SIG-M5 treated with dmso at 0.1 percent for 504 hours (cell line): ENCODE data around the gene DNASE1L3.
A peak's percentile ranks its signal among the peaks of the same experiment; 100 is the strongest.

ENCODE experiments used
- DNase-seq: peaks from one replicate; lab custom pipeline; 2025; ENCODE audit not compliant: unreplicated experiment; lab: John Stamatoyannopoulos, UW

DNASE1L3 gene

DNA sequence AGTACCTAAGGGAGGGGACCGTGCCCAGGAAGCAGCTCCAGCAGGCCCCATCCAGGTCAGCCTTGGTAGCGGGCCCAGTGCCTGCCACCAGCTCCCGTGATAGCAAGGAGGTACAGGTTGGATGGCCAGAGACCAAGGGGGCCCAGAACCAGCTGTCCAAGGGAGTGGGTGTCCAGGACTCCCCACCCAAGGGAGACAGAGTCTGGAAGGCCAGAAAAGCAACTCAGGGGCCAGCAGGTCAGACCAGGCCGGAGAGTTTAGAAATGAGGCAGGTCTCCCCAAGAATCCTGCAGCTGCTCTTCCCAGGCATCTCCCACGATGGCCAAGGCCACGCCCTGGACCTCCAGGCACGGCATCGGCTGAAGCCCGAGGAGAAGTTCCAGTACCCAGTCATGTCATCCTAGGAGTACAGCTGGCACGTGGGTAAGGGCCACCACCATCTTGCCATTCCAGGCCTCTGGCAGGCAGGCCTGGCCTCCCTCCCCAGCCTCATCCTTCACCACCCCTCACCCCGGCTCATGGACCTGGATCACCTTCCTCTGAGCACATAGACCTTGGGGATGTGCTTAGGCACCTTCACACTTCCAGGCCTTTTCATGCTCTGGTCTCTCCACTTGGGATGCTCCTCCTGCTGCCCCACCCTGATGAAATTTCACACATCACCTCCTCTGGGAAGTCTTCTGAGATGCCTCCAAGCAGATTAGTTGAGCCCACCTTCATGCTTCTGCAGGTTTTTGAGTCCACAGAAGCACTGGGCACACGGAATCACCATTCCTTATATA lies 30.5 kb downstream of the DNASE1L3 start:
- DNase-seq: no peak

DNA sequence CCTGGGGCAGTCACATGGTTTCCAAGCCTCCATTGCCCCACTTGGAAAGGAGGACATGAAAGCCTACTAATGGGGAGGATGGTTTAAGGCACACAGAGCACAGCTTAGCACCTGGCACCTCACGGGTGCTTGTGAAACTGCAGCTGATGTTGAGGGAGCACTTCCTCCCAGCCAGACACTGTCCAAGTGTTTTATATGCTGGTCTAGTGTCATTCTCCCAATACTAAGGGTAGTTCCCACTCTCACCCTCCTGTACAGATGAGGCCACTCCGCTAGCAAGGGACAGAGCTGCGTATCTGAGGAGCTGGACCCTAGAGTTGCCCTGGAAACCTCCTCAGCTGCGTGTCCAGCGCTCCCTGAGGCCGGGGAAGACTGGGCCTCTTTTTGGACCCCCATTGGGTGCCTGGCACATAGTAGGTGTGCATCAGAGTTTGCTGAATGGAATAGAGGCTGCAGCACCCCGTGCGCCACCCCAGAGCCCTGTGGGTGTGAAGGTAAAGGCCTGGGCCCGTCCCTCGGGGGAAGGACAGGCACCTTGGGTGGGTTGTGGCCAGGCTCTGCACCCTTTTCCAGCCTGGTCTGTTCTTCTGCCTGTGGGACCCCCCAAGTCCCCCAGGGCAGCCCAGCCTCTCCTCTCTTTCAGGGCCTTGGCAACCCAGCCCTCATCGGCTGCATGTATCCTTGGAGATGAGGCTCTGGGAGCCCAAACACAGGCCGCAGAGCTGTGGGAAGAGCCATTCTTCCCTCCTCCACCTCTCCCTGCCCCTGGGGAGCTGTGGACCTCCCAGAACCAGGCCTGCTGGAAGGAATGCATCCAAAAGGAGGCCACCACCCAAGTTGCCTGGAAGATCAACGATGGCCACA lies 31.3 kb downstream of the DNASE1L3 start:
- no peak for DNase-seq

DNA sequence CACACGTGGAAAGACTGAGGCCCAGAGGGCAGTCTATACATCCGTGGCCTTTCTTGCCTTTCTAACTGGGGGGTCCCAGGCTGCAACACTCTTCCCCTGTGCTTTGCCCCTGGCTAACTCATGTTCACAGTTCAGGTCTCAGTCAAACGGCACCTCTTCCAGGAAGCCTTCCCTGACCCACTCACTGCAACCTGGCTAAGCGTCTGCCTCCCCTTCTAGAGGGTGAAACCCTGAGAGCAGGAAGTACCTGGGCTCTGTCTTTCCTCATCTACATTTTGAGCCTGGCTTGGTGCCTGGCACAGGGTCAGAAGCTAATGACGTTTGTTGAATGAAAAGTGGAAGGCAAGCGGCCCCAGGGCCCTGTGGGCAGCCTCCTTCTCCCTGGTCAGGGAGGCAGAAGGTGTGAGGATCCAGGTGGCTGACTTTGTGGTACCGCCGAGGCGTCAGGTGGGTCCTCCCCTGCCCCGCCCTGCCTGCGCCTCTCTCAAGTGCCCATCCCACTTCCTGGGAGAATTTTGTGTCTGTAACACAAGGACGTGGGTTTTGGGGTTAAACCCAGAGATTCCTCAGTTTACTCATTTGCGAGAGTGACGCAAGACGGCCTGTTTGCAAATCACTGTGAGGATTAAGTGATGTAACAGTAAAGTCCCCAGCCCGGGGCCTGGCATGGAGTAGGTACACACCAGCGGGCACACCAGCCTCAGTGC lies 32.1 kb downstream of the DNASE1L3 start:
- no peak for DNase-seq

DNA sequence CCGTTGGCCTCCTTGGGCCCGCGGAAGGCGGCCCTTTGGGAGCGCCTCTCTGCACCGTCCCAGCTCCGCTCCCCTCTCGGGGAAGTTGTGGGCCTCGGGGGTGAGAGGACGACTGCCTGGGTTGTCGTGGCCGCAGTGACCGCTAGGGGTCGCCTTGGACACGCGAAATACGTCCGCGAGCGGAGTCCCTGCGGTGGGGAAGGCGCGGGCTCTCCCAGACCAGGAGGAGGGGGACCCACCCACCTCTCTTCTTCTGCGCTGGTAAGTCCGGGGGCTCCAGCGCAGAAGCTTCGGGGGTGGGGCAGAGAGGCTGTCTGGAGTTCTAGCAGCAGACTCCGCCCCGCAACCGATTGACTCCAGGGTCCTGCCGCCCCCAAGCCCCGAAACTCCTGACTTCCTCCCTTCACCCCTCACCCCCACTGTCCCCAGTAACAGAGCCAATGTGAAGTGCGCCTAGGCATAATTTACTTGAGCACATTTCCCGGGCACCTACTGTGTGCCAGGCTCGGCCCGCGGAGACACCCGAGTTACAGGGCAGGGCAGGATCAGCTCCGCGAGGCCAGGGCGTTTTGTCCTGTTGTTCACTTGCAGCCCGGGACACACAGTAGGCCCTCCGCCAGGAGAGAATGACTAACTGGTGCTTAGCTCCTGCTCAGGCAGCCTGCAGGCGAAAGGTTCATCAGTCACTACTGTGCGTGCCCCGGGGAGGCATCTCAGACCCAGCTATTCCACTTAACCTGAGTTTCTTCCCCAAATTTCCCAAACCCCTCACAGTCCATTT lies 32.8 kb downstream of the DNASE1L3 start:
- DNase-seq: peak; percentile 67

DNA sequence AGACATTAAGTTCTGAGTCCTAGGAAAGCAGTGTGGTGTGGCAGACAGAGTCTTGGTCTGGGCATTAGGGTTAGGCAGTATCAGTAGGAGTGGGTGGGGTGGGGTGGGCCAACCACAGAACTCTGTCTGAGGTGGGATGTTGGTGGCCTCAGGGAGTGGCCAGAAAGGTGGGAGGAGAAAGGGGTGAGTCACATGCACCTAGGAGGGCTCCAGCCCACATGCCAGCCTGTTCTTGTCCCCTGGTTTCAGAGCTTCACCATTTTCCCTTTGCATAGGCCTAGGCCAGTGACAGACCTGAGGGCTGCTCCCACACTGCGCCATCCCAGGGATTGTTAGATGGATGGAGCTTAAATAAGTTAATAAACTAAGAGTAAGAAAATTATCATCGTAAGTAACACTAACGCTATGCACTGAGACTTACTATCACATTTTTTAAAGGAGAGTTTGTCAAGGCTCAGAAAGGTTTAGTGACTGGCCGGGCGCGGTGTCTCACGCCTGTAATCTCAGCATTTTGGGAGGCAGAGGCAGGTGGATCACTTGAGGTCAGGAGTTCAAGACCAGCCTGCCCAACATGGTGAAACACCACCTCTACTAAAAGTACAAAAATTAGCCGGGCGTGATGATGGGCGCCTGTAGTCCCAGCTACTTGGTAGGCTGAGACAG lies 33.8 kb downstream of the DNASE1L3 start:
- DNase-seq: no peak

DNA sequence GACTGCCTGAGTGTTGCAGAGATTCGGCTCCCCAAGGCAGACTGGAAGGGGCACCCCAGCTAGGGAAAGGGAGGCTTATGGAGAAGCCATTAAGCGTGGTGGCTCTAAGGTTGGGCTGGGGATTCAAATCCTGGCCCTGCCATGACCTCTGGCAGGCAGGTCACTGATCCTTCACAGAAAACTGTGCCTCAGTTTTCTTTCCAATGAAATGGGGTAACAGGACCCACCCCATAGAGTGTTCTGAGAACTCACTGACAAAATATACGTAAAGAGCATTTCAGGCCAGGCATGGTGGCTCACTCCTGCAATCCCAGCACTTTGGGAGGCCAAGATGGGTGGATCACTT lies 34.6 kb downstream of the DNASE1L3 start:
- no peak for DNase-seq

DNA sequence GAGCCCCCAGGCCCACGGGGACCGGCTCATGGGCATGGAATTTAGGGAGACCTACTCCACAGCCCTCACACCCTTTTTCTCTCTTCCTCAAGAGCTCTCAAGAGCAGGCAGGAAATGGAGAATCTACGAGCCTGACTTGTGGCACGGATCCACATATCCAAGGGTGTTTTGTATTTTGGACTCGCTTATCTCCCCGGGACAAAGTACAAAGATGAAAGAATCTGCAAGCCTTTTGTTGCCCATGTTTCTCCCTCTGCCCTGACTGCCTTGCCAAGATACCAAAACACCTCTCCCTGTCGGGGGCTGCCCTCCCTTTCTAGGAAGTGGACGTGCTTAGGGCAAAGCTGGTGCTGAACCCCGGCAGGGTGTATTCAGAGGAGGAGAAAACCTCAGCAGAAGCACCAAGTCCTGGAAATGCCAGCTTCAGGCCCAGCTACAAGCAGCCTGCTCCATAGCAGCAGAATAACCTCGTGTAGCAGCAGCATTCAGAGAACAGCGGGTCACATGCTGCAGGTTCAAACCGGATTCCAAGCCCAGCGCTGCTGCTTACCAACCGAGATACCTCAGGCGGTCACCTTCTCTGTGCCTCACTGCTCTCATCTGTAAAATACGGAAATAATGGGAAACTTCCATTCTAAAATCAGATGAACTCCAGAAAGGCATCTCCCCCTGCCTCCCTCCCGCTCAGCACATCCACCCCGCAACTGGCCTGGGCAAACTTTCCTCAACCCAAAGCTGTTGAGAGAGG lies 35.2 kb downstream of the DNASE1L3 start:
- DNase-seq: peak; percentile 14

DNA sequence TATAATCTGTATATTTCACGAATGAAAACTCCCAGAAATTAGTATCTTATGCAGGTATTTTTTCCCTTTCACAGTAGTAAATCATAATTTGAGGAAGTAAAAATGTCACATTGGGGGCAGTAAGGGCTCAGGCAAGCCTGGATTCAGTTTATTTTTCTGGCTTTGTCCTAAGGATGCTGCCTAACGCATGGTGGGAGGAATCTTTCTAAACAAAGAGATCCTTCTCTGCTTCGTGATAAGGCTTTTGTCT lies 35.7 kb downstream of the DNASE1L3 start:
- DNase-seq: no peak

DNA sequence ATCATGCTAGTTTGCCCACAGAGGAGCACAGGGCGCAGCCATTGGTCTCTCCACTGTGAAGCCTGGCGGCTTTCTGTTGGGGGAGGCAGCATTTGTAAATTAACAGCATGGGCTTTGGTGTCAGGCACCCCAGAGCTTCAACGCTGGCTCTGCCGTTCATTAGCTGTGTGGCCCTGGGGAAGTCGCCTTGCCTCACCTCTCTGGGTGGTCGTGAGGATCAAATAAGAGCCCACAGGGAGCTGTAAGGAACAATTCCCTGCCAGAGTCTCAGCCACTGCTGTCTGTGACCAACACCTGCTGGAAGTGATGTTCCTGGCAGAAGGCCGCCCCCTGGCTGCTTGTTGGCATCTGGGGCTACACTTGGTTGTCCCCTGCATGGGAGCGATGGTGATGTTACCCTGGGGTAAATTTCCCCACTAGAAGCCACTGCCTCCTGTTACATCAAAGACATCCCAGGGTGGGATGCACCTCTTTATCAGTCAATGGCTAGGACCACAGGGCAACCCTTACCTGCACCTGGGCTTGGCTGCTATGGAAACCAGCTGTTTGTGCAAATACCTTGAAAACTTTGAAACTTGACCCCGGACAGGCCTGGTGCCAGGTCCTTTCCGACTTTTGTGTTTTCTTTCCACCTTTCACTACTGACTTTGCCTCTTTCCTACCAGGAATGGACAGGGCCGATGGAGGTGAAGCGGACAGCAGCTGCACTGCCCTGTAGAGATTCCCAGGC lies 36.9 kb downstream of the DNASE1L3 start:
- no peak for DNase-seq

DNA sequence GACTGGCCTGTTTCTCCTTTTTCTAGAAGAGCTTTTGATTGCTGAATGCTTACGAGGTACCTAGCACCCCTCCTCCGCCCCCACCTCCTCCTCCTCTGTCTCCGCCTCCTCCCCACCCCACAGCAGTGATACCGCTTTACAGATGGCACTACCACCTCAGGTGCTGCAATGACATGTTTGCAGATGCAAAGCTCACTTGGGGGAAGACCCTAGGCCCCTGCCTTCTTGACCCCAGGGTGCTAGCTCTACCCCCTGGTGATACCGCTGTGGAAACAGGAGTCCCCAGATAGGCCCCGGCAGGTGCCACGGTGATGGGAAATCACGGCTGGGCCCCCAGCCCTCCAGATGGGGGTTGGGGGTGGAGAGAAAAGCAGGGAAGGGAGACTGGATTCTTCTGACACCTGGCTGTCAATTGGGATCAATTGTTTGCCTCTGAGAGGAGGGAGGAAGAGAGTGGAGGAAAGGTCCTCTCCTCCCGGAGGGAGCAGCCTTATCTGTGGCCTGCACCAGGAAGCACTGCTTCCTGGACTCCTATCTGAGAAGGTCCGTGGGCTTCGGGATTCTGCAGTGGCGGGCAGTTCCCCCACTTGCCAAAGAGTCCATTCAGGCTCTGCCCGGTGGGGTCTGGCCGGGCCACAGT lies 37.6 kb downstream of the DNASE1L3 start:
- DNase-seq: no peak

DNA sequence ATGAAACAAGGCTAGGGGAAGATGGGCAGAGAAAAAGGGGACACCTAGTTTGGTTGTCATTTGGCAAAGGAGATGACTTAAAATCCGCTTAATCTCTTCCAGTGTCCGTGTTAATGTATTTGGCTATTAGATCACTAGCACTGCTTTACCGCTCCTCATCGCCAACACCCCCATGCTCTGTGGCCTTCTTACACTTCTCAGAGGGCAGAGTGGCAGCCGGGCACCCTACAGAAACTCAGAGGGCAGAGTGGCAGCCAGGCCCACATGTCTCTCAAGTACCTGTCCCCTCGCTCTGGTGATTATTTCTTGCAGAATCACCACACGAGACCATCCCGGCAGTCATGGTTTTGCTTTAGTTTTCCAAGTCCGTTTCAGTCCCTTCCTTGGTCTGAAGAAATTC lies 39.6 kb downstream of the DNASE1L3 start:
- no peak for DNase-seq

DNA sequence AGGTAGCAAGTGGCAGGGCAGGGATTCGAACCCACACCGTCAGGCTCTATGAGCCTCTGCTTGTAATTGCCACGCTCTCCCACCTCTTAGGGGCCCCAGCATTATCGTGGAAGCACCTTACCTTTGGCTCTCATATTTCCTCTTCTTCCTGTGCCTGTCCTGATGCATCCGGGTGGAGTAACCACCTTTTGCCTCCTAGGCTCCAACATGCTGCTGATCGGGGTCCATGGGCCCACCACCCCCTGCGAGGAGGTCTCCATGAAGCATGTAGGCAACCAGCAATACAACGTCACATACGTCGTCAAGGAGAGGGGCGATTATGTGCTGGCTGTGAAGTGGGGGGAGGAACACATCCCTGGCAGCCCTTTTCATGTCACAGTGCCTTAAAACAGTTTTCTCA lies 40.4 kb downstream of the DNASE1L3 start:
- no peak for DNase-seq

DNA sequence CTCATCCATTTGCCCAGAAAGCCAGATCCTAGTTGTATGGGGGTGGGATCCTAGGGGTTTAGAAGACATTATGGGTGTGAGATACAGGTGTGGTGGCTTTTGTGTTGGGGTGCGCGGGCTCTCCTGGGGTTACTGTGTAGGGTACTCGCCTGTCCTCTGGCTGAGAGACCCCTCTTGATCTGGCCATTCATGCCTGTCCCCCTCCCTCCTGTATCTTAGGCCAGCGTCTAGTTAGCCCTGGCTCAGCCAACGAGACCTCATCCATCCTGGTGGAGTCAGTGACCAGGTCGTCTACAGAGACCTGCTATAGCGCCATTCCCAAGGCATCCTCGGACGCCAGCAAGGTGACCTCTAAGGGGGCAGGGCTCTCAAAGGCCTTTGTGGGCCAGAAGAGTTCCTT lies 41.4 kb downstream of the DNASE1L3 start:
- no peak for DNase-seq

DNA sequence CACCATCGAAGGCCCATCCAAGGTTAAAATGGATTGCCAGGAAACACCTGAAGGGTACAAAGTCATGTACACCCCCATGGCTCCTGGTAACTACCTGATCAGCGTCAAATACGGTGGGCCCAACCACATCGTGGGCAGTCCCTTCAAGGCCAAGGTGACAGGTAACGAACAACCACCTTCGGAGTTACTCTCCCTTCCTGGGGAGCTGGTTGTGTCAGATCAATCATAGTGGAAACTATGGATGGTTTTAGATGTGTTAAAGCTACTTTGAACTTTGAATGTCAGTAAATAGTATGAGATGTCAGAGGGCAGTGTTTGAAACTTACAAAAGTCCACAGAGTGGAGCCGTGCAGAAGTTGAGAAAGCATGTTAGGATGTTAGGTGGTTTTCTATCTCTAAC lies 42.3 kb downstream of the DNASE1L3 start:
- DNase-seq: no peak

DNA sequence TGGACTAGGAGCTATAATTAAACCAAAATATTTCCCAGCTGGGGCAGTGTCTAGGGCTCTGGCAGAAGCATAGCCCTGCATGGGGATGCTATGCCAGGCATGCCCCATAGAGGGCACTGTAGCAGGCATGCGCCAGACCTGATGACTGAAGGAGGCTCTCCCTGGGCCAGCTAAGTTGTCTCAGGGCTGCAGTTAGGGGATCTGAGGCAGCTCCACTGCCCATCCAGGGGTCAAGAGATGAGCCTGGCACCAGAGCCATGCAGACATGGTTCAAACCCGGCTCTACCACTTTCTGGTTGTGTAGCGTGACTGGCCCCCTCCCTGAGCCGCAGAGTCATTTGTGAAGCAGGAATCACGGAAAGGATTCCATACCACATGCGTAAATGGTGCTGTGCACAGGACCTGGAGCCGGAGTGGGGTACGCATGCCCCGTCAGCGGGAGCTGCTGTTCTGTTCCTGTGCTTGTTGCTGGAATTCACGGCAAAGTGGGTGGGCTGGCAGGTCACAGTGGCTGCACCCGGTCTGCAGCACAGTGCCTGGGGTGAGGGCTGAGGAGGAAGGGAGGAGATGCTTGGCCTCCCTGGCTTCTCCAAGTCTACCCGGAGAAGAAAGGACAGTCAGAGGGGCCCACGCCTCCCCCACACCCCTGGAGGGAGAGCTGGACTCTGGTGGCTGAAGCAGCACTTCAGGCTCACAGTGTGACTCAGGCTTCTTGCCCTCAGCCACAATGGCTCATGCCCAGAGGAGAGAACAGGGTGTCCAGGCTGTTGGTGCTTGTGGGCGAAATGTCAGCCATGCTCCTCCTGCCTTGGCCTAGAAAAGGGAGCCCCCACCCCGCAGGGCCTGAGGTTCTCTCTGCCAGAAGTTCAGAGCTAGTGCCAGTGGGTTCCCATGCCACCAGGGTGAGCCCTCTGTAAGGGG lies 43.1 kb downstream of the DNASE1L3 start:
- peak; percentile 21 for DNase-seq

DNA sequence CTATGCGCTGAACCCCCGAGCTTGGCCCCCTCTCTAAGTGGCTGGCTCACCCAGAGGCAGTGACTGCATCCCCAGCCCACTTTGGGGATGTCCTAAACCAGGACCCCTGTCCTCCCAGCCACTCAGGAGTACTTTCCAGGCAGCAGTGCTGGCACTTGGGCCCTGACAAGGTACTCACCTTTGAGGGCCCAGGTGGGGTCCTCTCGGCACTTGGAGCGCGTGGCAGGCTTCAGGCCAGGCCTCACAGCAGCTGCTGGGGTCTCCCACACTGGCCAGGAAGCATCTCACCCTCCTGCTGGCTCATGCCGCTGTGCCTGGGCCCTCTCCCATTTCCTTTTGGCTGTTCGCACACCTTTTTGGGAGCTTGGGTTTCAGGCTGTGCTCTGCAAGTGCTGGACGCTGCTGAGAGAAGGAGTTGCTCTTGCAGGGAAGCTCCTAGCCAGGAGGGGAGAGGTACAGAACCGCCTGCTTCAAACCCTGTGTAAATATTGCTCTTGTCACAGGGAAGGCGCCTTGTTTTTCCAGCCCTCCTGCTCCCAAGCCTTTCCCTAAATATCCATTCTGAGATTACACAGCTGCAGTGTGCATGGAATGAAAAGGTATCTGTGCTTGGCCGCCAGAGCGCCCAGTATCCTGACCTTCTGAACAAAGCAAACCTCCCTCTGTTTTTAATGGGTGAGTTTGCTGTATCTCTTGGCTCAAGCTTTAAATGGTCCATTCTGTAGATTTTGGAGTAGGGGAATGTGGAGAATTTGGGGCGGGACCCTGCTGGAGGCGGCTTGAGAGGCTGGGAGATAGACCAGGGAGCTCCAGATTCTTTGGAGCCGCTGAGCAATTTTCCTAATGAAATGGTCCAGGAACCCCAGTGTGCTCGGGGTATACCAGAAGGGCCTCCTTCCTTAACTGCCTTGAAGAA lies 45.6 kb downstream of the DNASE1L3 start:
- no peak for DNase-seq
